ENCODE measurements around the gene DNAH3.

The DNAH3 gene

DNA sequence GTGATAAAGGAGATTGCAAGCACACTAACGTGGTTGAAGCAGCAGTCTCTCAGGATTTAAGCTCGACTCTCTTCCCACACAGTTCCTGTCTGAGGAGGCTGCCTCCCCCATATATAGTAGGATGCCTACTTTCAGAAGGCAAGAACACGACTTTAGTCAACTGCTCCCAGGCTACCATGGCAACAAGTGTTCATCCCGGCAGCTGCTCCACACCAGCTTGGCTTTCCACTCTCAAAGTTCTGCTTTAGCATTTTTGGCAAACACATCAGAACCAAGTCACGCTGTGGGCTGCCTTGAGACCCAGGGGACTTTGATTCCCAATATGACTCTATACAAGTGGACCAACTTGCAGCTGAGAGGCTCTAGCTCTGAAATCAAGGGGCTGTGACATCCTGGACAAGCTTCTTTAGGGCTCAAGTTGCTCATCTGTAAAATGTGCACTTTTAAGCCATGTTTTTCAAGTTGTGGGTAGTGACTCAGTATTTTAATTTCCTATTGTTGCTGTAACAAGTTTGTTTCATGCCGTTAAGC, 44.2 kb upstream of the DNAH3 start:
- TF ChIP-seq TAF1 (IDR thresholded peaks at IDR 0.05; ENCODE audit: borderline replicate concordance, insufficient read depth, low read length) (no peak), FOXP2 (optimal IDR thresholded peaks at IDR 0.05; ENCODE audit: borderline replicate concordance, extremely low read depth, extremely low read length, insufficient read depth) (no peak), SIN3A (IDR thresholded peaks at IDR 0.05; ENCODE audit: borderline replicate concordance, insufficient read depth, low read length) (no peak), POLR2AphosphoS5 (IDR thresholded peaks at IDR 0.05; ENCODE audit: low read depth, low read length) (no peak)
- TF ChIP-seq, protein P1, sequence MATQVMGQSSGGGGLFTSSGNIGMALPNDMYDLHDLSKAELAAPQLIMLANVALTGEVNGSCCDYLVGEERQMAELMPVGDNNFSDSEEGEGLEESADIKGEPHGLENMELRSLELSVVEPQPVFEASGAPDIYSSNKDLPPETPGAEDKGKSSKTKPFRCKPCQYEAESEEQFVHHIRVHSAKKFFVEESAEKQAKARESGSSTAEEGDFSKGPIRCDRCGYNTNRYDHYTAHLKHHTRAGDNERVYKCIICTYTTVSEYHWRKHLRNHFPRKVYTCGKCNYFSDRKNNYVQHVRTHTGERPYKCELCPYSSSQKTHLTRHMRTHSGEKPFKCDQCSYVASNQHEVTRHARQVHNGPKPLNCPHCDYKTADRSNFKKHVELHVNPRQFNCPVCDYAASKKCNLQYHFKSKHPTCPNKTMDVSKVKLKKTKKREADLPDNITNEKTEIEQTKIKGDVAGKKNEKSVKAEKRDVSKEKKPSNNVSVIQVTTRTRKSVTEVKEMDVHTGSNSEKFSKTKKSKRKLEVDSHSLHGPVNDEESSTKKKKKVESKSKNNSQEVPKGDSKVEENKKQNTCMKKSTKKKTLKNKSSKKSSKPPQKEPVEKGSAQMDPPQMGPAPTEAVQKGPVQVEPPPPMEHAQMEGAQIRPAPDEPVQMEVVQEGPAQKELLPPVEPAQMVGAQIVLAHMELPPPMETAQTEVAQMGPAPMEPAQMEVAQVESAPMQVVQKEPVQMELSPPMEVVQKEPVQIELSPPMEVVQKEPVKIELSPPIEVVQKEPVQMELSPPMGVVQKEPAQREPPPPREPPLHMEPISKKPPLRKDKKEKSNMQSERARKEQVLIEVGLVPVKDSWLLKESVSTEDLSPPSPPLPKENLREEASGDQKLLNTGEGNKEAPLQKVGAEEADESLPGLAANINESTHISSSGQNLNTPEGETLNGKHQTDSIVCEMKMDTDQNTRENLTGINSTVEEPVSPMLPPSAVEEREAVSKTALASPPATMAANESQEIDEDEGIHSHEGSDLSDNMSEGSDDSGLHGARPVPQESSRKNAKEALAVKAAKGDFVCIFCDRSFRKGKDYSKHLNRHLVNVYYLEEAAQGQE (IDR thresholded peaks at IDR 0.05; ENCODE audit: insufficient read depth in 1 of 2, low read depth in 2 of 2, low read length in 2 of 2) = no peak

DNA sequence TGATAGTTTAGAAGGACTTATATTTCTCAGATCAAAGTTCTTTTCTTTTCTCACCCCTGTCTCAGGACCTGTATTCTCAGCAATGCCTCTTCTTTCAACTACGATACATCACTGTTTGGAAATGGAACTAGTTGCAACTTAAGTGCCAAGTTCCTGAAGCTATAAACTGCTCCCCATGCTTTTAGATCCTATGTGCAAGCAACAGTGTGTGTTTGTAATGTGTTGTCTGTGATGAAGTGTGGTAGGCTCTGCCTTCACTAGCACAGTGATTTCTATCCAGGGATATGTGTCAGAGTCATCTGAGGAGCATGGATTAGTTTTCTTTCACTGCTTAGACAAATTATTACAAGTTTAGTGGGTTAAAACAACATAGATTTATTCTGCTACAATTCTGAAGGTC, 42.3 kb upstream of the DNAH3 start:
- no peak for TF ChIP-seq SIN3A (IDR thresholded peaks at IDR 0.05; ENCODE audit: borderline replicate concordance, insufficient read depth, low read length)
- no peak for TF ChIP-seq TAF1 (IDR thresholded peaks at IDR 0.05; ENCODE audit: borderline replicate concordance, insufficient read depth, low read length)

DNA sequence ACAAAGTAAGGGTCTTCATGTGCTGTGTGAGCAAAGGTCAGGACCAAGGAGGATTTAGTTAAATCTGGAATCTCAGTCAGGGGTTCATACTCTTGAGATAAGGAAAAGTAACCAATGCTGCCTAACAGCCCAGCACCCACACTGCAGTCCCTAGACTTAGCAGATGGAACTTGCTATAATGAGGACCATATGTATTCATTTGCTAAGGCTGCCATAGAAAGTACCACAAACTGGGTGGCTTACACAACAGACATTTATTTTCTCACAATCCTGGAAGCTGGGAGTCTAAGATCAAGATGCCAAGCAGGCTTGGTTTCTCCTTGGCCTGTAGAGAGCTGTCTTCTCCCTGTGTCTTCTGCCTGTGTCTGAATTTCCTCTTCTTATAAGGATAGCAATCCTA, 40.0 kb upstream of the DNAH3 start:
- TF ChIP-seq SIN3A (IDR thresholded peaks at IDR 0.05; ENCODE audit: borderline replicate concordance, insufficient read depth, low read length) (no peak), FOXP2 (optimal IDR thresholded peaks at IDR 0.05; ENCODE audit: borderline replicate concordance, extremely low read depth, extremely low read length, insufficient read depth) (no peak), TAF1 (IDR thresholded peaks at IDR 0.05; ENCODE audit: borderline replicate concordance, insufficient read depth, low read length) (no peak), POLR2AphosphoS5 (IDR thresholded peaks at IDR 0.05; ENCODE audit: low read depth, low read length) (no peak)
- TF ChIP-seq, protein P1 (IDR thresholded peaks at IDR 0.05; ENCODE audit: insufficient read depth in 1 of 2, low read depth in 2 of 2, low read length in 2 of 2) = no peak

DNA sequence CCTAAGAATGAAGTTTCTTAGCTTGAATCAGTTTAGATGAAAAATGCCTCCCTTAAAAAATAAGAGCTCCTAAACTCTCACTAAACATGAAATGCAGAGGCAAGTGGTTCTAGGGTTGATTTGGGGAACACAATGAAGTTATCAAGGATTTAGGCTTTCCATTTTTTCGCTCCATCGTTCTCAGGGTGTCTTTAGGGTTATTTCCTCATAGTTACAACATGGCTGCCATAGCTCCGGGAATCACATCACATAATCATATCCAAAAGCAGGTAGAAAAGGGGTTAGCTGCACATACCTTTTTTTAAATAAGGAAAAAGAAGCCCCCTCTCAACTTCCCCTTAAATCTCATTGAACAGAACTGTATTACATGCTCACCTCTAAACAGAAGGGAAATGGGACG, 39.4 kb upstream of the DNAH3 start:
- TF ChIP-seq TAF1 (IDR thresholded peaks at IDR 0.05; ENCODE audit: borderline replicate concordance, insufficient read depth, low read length) (no peak), POLR2AphosphoS5 (IDR thresholded peaks at IDR 0.05; ENCODE audit: low read depth, low read length) (no peak), FOXP2 (optimal IDR thresholded peaks at IDR 0.05; ENCODE audit: borderline replicate concordance, extremely low read depth, extremely low read length, insufficient read depth) (no peak), SIN3A (IDR thresholded peaks at IDR 0.05; ENCODE audit: borderline replicate concordance, insufficient read depth, low read length) (no peak)
- TF ChIP-seq, protein P1 (IDR thresholded peaks at IDR 0.05; ENCODE audit: insufficient read depth in 1 of 2, low read depth in 2 of 2, low read length in 2 of 2) = no peak

DNA sequence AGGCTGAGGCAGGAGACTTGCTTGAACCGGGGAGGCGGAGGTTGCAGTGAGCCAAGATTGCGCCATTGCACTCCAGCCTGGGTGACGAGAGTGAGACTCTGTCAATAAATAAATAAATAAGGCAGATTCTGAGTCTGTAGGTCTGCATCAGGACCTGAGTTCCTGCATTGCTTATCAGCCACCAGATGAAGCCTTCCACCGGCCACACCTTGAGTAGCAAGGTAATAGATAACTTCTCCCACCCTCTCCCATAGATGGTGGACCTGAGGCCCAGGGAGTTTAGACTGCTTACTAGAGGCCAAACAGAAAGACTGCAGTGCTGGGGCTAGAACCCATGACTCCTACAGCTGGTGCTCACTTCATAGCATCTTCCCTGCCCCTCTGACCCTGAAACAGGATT, 38.7 kb upstream of the DNAH3 start:
- TF ChIP-seq POLR2AphosphoS5 (IDR thresholded peaks at IDR 0.05; ENCODE audit: low read depth, low read length) (no peak), SIN3A (IDR thresholded peaks at IDR 0.05; ENCODE audit: borderline replicate concordance, insufficient read depth, low read length) (no peak), FOXP2 (optimal IDR thresholded peaks at IDR 0.05; ENCODE audit: borderline replicate concordance, extremely low read depth, extremely low read length, insufficient read depth) (no peak), TAF1 (IDR thresholded peaks at IDR 0.05; ENCODE audit: borderline replicate concordance, insufficient read depth, low read length) (no peak)
- TF ChIP-seq, protein P1 (IDR thresholded peaks at IDR 0.05; ENCODE audit: insufficient read depth in 1 of 2, low read depth in 2 of 2, low read length in 2 of 2) = no peak
